ENCODE data around the gene PACSIN3. TPM values are rescaled to one million over a fixed set of nuclear protein-coding genes. Genes with fewer than 3 reads are reported as not detected.

Gene PACSIN3
- total RNA-seq, 1 experiment from 2014 or later: 63.1 TPM

- H3K9me2 ChIP-seq (ENCODE audit: insufficient read depth): no peaks in the 10 kb centered on the region
- peaks cover 11 to 24% of the 10 kb centered on the region in 2 experiments; a peak in 3 of 4 replicates for H3K4me1 ChIP-seq (ENCODE audit: control insufficient read depth in 1 of 2, insufficient read depth in 2 of 2, low read length in 2 of 2)
- CTCF ChIA-PET: interaction anchor here (2.0 to 2.7 kb wide), 2 partner anchors 82 to 177 kb away, joined by 10 to 11 read pairs; no protein-coding TSS in a partner anchor
- H3K9me3 ChIP-seq (ENCODE audit: control insufficient read depth in 1 of 2, insufficient read depth in 1 of 2, low read depth in 1 of 2, low read length in 2 of 2): no peaks in the 10 kb centered on the region
- peaks cover 44% of the 10 kb centered on the region for H3K79me2 ChIP-seq (ENCODE audit: insufficient read depth, low read length)
- TF ChIP-seq ZFX (IDR thresholded peaks at IDR 0.05) (peak; percentile 3; the same call in 1 of the 2 replicates), RAD21 (IDR thresholded peaks at IDR 0.05; ENCODE audit: low read depth) (peak; percentile 83), CTCF (IDR thresholded peaks at IDR 0.05 in 2 of 3, conservative IDR thresholded peaks at IDR 0.05 in 1 of 3; ENCODE audit: borderline replicate concordance in 1 of 3, insufficient read depth in 1 of 3, low read depth in 2 of 3, low read length in 2 of 3) (peak; percentile 74 to 95 (median 76)), CEBPB (IDR thresholded peaks at IDR 0.05; ENCODE audit: low read depth) (no peak), EGR1 (IDR thresholded peaks at IDR 0.05; ENCODE audit: low read depth) (peak; percentile 45; the same call in 1 of the 2 replicates)
- TF ChIP-seq, protein P1, sequence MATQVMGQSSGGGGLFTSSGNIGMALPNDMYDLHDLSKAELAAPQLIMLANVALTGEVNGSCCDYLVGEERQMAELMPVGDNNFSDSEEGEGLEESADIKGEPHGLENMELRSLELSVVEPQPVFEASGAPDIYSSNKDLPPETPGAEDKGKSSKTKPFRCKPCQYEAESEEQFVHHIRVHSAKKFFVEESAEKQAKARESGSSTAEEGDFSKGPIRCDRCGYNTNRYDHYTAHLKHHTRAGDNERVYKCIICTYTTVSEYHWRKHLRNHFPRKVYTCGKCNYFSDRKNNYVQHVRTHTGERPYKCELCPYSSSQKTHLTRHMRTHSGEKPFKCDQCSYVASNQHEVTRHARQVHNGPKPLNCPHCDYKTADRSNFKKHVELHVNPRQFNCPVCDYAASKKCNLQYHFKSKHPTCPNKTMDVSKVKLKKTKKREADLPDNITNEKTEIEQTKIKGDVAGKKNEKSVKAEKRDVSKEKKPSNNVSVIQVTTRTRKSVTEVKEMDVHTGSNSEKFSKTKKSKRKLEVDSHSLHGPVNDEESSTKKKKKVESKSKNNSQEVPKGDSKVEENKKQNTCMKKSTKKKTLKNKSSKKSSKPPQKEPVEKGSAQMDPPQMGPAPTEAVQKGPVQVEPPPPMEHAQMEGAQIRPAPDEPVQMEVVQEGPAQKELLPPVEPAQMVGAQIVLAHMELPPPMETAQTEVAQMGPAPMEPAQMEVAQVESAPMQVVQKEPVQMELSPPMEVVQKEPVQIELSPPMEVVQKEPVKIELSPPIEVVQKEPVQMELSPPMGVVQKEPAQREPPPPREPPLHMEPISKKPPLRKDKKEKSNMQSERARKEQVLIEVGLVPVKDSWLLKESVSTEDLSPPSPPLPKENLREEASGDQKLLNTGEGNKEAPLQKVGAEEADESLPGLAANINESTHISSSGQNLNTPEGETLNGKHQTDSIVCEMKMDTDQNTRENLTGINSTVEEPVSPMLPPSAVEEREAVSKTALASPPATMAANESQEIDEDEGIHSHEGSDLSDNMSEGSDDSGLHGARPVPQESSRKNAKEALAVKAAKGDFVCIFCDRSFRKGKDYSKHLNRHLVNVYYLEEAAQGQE (IDR thresholded peaks at IDR 0.05; ENCODE audit: low read depth): no peak
- H3K27ac ChIP-seq (ENCODE audit: low read depth, low read length): peak overlapping the region; percentile 89
- H3K27me3 ChIP-seq (ENCODE audit: insufficient read depth, low read length): no peaks in the 10 kb centered on the region
- peak overlapping the region; percentile 56 to 97 for H3K4me3 ChIP-seq (replicated peaks in 1 of 2; ENCODE audit: low read depth in 1 of 2, low read length in 2 of 2)
- peak; percentile 69 for ATAC-seq
- H4K20me1 ChIP-seq (ENCODE audit: insufficient read depth): no peaks in the 10 kb centered on the region
- peak overlapping the region; percentile 99 for H3K9ac ChIP-seq (ENCODE audit: low read length)
- no TSS peak for BruUV-seq (replicated peaks)
- peaks cover 7 to 24% of the 10 kb centered on the region in 2 experiments; a peak in 2 of 4 replicates for H3K36me3 ChIP-seq (ENCODE audit: control insufficient read depth in 1 of 2, insufficient read depth in 2 of 2, low read length in 2 of 2)
- peak; percentile 69 for DNase-seq (ENCODE audit: low read depth, low spot score)
- RAD21 ChIA-PET (ENCODE audit: low non-redundant PET in 1 of 2, low total read pairs in 2 of 2, uncharacterized antibody in 2 of 2, unreplicated experiment in 2 of 2): interaction anchor here in 1 of 2 experiments (0.6 kb wide), 1 partner anchor 36 kb away, joined by 5 read pairs; no protein-coding TSS in a partner anchor
- POLR2A ChIA-PET: no interaction called here
- no peak overlapping the region for H2AFZ ChIP-seq (ENCODE audit: low read depth, low read length, poor library complexity, severe bottlenecking)
- intact Hi-C loops (cut with micrococcal nuclease): loop anchor here (1.0 to 5.0 kb wide), 4 partner anchors 40 to 178 kb away; partner anchors contain the start of gene ACP2
- H3K4me2 ChIP-seq (ENCODE audit: low read length): peak overlapping the region; percentile 86
Measured at GRCh38 chr11:47177229-47177845, 8.9 kb downstream of the PACSIN3 start.

Measured in HCT116 (cell line).